Measurements from ENCODE around the gene FANCC.
"Not testable (repeated sequence)": the region's sequence is repeated elsewhere in the genome, so short reads cannot be mapped to it uniquely, and the experiment has no call there.

FANCC gene

DNA sequence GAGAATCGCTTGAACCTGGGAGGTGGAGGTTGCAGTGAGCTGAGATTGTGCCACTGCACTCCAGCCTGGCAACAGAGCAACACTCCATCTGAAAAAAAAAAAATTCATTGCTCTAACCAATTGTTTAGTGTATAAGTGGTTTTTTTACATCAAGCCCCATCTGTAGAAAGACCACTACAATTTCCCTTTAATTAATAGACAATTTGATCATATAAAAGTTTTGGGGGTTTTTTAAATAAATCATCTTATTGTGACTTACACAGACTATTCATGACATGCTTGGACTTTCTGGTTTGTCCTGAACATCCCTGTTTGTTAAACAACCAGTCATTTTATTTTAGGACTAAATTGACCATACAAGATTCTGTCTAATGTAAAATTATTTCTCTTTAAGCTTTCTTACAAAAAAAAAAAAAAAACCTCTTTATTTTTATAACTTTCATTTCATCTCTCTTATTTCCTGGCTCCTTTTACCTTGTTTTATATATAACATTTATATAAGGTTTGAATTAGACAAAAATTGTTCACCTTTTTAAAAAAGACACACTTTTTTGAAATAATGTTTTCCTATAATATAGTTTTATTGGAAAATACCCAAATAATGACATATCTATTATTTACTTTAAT, 9.8 kb upstream of the FANCC start:
- DNase-seq: no peak

DNA sequence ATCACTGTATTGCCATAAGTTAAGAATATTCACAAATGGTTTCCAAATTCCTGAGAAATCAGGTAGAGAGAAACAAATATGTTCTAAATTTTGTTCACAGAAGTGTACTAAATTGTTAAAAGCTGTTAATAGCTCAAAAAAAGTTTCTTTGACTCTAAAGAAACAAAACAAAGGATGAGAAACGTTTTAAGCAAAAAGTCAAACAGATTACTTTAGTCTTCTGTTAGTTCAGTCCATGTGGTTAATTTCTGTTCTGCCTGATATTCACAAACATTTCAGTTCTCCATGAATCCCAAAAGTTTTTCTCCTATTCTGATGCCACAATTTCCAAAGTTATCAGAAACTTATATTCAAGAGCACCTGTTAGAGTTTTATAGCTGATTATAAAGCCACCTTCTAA, 7.7 kb upstream of the FANCC start:
- DNase-seq: no peak

- DNase-seq: no peak
Measured at GRCh38 chr9:95317893-95318211, 343 bp upstream of the FANCC start.

DNA sequence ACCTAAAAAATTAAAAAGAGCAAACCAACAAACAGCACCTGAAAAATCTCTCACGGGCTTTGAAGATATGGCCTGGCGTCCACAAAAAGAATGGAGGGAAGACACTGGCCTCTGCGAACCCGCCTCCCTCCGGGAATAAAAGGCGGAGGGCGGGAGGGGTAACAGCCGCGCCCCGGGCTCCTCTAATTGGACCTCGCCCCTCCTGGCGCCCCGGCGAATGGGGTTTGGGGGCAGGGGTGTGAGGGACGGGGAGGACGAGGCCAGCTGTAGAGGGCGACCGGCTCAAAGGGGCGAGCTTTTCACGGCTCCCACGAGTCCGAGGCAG, 753 bp downstream of the FANCC start:
- peak; percentile 83 for DNase-seq

GRCh38 chr9:95316274-95316673, 1.2 kb downstream of the FANCC start:
- DNase-seq: peak; percentile 6

- no peak for DNase-seq
Measured at GRCh38 chr9:95315108-95315746, 2.3 kb downstream of the FANCC start.

DNA sequence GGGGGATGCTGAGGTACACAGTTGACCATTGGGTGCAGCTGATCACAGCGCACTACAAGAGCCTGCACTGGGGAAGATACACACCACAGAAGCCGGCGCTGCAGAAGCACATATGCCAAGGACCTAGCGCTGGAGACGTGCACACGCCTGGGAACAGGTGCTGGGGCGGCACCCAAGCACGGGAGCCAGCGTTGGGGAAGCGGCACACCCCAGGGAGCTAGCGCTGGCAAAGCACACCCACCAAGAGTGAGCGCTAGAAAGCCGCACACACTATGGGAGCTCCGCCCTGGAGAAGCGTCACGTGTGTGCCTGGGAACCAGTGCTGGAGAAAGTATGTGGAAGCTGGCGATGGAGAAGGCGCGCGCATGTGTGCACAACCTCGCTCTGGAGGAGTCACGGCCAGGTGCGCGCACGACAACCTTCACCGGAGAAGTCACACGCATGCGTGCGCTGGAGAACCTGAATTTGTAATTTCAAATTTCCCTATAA, 4.5 kb downstream of the FANCC start:
- DNase-seq: no peak

DNA sequence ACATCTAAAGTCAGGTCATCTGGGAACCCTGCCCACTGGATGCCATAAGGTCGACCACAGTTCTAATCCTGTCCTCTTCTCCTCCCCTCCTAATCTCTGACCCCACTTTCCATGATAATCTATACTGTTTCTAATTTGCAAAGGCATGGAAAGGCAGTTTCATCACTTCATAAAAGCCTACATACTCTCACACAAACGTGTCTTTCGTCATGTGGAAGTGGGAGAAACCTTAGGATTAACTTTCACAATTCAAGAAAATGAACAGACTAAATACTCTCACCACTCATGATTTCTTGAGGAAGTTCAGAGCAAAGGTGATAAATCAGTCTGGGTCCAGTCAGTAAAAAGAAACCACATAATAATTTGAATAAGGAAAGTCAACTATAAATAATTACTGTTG, 5.5 kb downstream of the FANCC start:
- DNase-seq: no peak

- no peak for DNase-seq
Measured at GRCh38 chr9:95307538-95307937, 10.0 kb downstream of the FANCC start.

DNA sequence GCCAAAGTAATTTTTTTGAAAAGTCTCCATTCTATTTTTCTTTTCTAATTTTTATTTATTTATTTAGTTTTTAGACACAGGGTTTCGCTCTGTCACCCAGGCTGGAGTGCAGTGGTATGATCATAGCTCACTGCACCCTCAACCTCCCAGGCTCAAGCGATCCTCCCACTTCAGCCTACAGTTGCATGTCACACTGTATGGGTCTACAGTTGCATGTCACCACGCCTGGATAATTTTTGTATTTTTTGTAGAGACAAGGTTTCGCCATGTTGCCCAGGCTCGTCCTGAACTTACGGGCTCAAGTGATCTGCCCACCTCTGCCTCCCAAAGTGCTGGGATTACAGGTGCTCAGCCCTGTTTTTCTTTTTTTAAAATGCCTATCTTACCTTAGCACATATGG, 10.7 kb downstream of the FANCC start:
- no peak for DNase-seq

DNA sequence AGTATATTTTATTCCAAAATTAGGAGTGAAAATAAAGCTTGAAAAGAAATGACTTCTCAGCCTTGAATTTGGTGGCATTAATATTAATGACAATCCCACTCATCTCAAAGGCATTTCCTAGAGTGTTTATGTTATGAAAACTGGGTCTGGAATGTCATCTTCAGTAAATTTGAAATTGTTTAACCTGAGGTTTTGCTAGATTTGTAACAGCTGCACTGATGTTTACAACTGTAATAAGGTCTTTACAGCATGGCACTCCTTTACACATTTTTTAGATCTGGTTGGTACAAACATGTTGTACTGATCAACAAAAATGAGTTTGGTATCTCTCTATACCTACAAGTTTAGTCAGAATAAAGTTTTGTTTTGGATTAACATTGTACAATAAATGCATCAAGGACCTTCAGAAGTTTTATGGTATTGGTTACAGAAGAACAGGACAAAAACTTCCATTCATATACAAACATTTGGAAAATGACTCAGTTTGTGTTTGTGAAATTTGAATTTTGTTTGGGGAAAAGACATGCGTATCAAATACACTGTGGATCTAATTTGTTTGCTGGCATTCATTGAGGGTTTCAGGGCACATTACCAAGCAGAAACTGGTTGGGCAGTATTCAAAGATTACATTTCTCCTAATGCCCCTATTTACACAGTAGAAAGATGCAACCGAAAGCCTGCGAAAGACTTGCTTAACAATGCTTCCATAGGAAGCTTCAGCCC, 11.6 kb downstream of the FANCC start:
- no peak for DNase-seq

DNA sequence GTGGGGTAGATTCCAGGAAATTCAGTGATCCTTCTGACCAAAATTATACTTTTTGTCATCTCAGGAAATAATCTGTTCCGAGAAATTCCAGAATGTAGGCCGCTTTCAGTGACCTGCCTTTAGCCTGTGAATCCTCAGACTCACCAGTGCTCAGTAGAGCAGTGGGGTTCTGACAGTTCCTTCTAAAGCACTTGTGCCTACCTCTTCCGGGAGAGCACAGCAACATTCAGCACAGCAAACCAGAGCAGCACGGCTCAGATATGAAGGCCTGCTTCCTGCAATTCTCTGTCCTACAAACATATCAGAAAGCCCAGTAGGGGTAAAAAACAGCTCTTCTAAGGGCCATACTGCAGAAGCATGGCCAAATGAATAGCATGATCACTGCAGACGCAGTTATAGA, 15.0 kb downstream of the FANCC start:
- DNase-seq: no peak

GRCh38 chr9:95297760-95298159, 19.7 kb downstream of the FANCC start:
- no peak for DNase-seq

DNA sequence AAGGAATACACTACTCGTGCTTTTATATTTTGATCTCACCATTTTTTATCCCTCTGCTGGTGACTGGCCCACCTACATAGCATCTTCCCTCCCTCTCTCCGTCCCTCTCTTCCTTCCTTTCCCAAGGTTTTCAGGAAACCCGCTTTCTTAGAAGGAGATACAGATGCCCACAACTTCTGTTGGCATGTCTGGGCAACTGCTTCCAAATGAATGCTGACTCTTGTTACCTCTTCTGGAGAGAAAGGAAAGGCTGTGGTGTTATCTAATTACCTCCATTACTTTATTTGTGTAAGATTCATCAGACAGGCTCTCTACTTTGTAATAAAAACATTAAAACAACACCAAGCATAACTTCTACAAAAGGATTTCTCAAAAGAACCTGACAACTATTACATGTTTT, 20.2 kb downstream of the FANCC start:
- DNase-seq: no peak

GRCh38 chr9:95296761-95297160, 20.7 kb downstream of the FANCC start:
- DNase-seq: no peak

- DNase-seq: not testable (repeated sequence)
Measured at GRCh38 chr9:95293296-95293695, 24.2 kb downstream of the FANCC start.

DNA sequence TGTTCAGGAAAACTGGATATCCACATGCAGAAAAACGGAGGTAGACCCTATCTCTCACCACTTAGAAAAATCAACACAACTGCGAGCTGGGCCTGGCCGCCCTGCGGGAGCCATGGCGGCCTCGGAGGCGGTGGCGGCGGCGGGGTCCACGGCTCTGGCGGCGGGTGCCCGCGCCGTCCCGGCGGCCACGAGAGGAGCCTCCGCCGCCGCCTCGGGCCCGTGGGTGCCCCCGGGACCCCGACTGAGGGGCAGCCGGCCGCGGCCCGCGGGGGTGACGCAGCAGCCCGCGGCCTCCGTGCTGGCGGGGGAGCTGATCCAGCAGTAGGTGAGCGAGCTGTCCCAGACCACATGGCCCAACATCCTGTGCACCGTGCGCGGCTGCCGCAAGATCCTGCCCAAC, 25.3 kb downstream of the FANCC start:
- no peak for DNase-seq

- no peak for DNase-seq
Measured at GRCh38 chr9:95286151-95286550, 31.4 kb downstream of the FANCC start.

DNA sequence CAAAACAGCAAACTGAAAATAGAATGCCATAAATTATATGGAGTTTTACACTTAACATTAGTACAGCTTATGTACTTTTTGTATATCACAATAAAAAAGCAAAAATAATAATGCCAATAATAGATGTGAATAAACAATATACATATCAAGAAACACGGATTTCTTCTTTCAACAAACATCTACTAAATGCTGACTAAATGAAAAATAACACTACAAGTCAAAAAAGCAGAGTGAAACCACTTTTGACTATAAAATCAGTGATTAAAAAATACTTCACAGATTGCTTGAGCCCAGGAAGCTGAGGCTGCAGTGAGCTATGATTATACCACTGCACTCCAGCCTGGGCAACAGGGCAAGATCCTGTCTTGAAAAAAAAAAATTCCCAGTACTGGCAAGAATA, 32.2 kb downstream of the FANCC start:
- DNase-seq: no peak

DNA sequence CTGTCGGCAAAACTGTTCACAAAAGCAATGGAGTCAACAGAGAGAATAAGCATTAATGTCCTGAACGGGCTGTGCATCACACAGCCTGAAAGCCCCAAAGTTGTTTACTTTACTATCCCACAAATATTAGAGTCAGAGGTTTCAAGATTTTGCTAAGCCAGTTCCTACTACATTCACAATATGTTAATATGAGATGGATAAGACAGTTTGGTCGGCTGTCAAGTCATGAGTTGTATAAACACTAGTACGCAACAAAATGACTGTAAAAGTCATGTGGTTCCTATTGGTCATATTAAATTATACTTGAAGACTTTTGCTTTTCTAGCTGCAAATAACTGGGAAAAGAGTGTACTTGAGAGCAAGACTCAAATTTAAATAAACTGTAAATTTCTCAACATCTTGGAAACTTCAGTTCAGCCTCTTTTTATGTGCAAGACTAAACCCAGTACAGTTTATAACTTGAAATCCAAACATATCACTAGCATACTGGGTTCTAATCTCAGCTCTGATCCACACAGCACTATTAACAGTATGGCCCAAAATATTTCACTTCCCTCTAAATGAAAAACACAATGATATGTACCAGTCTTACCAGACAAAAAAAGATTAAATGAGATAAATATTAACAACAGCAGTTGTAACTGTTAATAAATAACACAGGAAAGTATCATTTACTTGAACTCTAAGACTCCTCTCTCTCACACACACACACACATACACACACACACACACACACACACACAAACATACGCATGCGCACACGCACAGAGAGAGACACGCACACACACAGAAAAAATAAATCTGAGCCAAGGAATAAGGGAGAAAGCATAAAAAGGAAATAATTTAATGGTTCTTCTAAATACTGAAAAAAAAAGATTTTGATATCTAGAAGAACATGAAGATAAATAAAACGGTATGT, 33.1 kb downstream of the FANCC start:
- no peak for DNase-seq

DNA sequence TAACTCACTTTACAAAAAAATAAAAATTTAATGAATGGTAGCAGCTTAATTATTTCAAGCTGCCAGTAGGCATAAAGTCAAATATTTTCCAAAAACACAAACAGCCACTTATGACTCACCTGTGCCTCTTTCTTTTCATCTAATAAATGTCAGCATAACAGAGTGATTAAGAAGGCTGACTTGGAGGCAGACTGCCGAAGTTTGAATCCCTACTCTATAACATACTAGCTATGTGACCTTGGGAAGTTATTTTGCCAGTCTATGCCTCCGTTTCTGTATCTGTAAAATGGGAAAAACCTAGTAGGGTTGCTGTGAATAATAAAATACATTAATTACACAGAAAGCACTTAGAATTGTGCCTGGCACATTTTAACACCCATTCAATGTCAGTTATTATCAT, 33.8 kb downstream of the FANCC start:
- no peak for DNase-seq

GRCh38 chr9:95282332-95282731, 35.2 kb downstream of the FANCC start:
- no peak for DNase-seq

- no peak for DNase-seq
Measured at GRCh38 chr9:95280745-95281144, 36.8 kb downstream of the FANCC start.

GRCh38 chr9:95277509-95277908, 40.0 kb downstream of the FANCC start:
- DNase-seq: no peak

Data from NCI-H345 (cell line).